A549 (cell line): Measurements from ENCODE around the gene WWP2. TPM values are rescaled to one million over a fixed set of nuclear protein-coding genes. Genes with fewer than 3 reads are reported as not detected.
A peak's percentile ranks its signal among the peaks of the same experiment; 100 is the strongest.

Experiments used
- ATAC-seq, 2 experiments: fragments of 200-7000 bp in 1 of 2; fragments of >200 bp in 1 of 2; cut with Nextera tagmentation in 1 of 2; cut with Tn5 transposase in 1 of 2; 3 replicates each; pipeline versions ENCODE4 v1.8.0 to v1.9.1; 2018 to 2020; ENCODE audit warnings: mild to moderate bottlenecking in 1 of 2, moderate library complexity in 1 of 2
- CTCF ChIA-PET: fragments of 300-600 bp; sonication (Branson Sonifier 250); formaldehyde crosslinking; extraction: SDS; loops from one replicate; lab custom pipeline; 2021; ENCODE audit warnings: antibody characterized with exemption, inconsistent platforms; lab: Yijun Ruan, JAX
- POLR2A ChIA-PET: fragments of 350-600 bp; formaldehyde crosslinking; extraction: SDS; loops from one replicate; lab custom pipeline; 2021; ENCODE audit warnings: antibody characterized with exemption, inconsistent platforms; lab: Yijun Ruan, JAX
- DNase-seq, 2 experiments: peaks; one replicate each; pipeline versions ENCODE4 v3.0.0 to v3.0.0-alpha.2; 2011 to 2016; ENCODE audit warnings: low read depth in 1 of 2, low spot score in 1 of 2
- FAIRE-seq: peaks from 2 replicates; lab custom pipeline; 2011; peaks lifted over from hg19 to GRCh38; lab: Jason Lieb, UNC
- H3K27ac ChIP-seq, 2 experiments: fragments of >200 bp; sonication (Bioruptor Twin); formaldehyde crosslinking; 3 replicates each; pipeline ENCODE4 v1.5.1; 2016 to 2017
- H3K4me1 ChIP-seq: fragments of >200 bp; sonication (Bioruptor Twin); formaldehyde crosslinking; 3 replicates; pipeline ENCODE4 v1.6.1; 2016
- H3K4me2 ChIP-seq: fragments of >200 bp; sonication (Bioruptor Twin); formaldehyde crosslinking; 3 replicates; pipeline ENCODE4 v1.6.1; 2016
- H3K4me3 ChIP-seq: fragments of >200 bp; sonication (Bioruptor Twin); formaldehyde crosslinking; 3 replicates; pipeline ENCODE4 v1.5.1; 2016
- H3K9me3 ChIP-seq: fragments of >200 bp; sonication (Bioruptor Twin); formaldehyde crosslinking; 3 replicates; pipeline ENCODE4 v1.6.1; 2016
- BHLHE40 ChIP-seq: IDR thresholded peaks from 2 replicates; pipeline ENCODE4 v1.6.1; 2012; ENCODE audit warnings: low read depth, low read length, inconsistent platforms
- CEBPB ChIP-seq, 2 experiments: fragments of >200 bp in 1 of 2; sonication (Bioruptor Twin) in 1 of 2; formaldehyde crosslinking in 1 of 2; IDR thresholded peaks; 2 replicates each; pipeline ENCODE4 v1.6.1; 2012 to 2016
- EP300 ChIP-seq, 2 experiments: fragments of >200 bp; sonication (Bioruptor Twin); formaldehyde crosslinking; IDR thresholded peaks; 2 replicates in 1 of 2; 3 replicates in 1 of 2; pipeline ENCODE4 v1.6.1; 2016 to 2017
- ESRRA ChIP-seq: fragments of 150-350 bp; IDR thresholded peaks from 2 replicates; pipeline ENCODE4 v1.6.1; 2014; ENCODE audit warnings: mild to moderate bottlenecking, low read length, borderline replicate concordance
- FOSL2 ChIP-seq, 2 experiments: fragments of 450-650 bp in 1 of 2; fragments of >200 bp in 1 of 2; sonication (Bioruptor Twin) in 1 of 2; formaldehyde crosslinking; IDR thresholded peaks; 2 replicates each; pipeline versions ENCODE4 v1.5.0 to v1.6.1; 2016 to 2020; ENCODE audit warnings: mild to moderate bottlenecking in 1 of 2, moderate library complexity in 1 of 2
- GATA3 ChIP-seq: IDR thresholded peaks from 2 replicates; pipeline ENCODE4 v1.6.1; 2012; ENCODE audit warnings: borderline replicate concordance
- HEYL ChIP-seq: fragments of 250-450 bp; sonication (Bioruptor Pico); IDR thresholded peaks from 2 replicates; pipeline ENCODE4 v1.8.0; 2021; ENCODE audit warnings: mild to moderate bottlenecking, moderate library complexity
- HOXB13 ChIP-seq: fragments of 250-450 bp; sonication (Bioruptor Pico); IDR thresholded peaks from 2 replicates; pipeline ENCODE4 v1.5.0; 2020; ENCODE audit warnings: low read depth, mild to moderate bottlenecking, moderate library complexity
- JUN ChIP-seq, 2 experiments: fragments of >200 bp; sonication (Bioruptor Twin); formaldehyde crosslinking; IDR thresholded peaks; 2 replicates in 1 of 2; 3 replicates in 1 of 2; pipeline ENCODE4 v1.6.1; 2016 to 2017
- JUNB ChIP-seq: fragments of >200 bp; sonication (Bioruptor Twin); formaldehyde crosslinking; IDR thresholded peaks from 2 replicates; pipeline ENCODE4 v1.6.1; 2016
- KDM5A ChIP-seq: fragments of 200-600 bp; sonication (generic); IDR thresholded peaks from 2 replicates; pipeline ENCODE4 v1.6.1; 2016; ENCODE audit warnings: antibody characterized with exemption, mild to moderate bottlenecking
- MAFK ChIP-seq: fragments of 450-650 bp; IDR thresholded peaks from 2 replicates; pipeline ENCODE4 v1.6.1; 2014; ENCODE audit not compliant: partially characterized antibody
- NPAS2 ChIP-seq: fragments of 250-450 bp; sonication (Bioruptor Pico); IDR thresholded peaks from 2 replicates; pipeline ENCODE4 v1.8.0; 2022; ENCODE audit warnings: mild to moderate bottlenecking, moderate library complexity, borderline replicate concordance
- NR3C1 ChIP-seq: fragments of >200 bp; sonication (Bioruptor Twin); formaldehyde crosslinking; IDR thresholded peaks from 3 replicates; pipeline ENCODE4 v1.6.1; 2017
- RAD21 ChIP-seq, 2 experiments: fragments of >200 bp in 1 of 2; sonication (Bioruptor Twin) in 1 of 2; formaldehyde crosslinking in 1 of 2; IDR thresholded peaks in 1 of 2; conservative IDR thresholded peaks in 1 of 2; 2 replicates in 1 of 2; 3 replicates in 1 of 2; pipeline ENCODE4 v1.6.1; 2012 to 2018; ENCODE audit warnings: inconsistent platforms in 1 of 2
- RARB ChIP-seq: fragments of 250-450 bp; sonication (Bioruptor Pico); IDR thresholded peaks from 2 replicates; pipeline ENCODE4 v1.8.0; 2021; ENCODE audit warnings: mild to moderate bottlenecking, moderate library complexity
- RFX5 ChIP-seq: fragments of 450-650 bp; IDR thresholded peaks from 2 replicates; pipeline ENCODE4 v1.7.1; 2014; ENCODE audit warnings: antibody characterized with exemption, mild to moderate bottlenecking, moderate library complexity
- ZC3H11A ChIP-seq: fragments of 450-650 bp; IDR thresholded peaks from 2 replicates; pipeline ENCODE4 v1.6.1; 2014; ENCODE audit warnings: antibody characterized with exemption, mild to moderate bottlenecking
- ZNF302 ChIP-seq: fragments of 250-450 bp; sonication (Bioruptor Pico); IDR thresholded peaks from 2 replicates; pipeline ENCODE4 v1.9.0; 2021; ENCODE audit warnings: inconsistent platforms, mild to moderate bottlenecking, moderate library complexity
- WGBS: methylation state at CpG from one replicate; pipeline ENCODE4 v1.1.6; 2017; ENCODE audit errors: missing lambda C conversion rate; 5-methylcytosine and 5-hydroxymethylcytosine counted together
- polyA plus RNA-seq, 4 experiments: library from polyadenylated mRNA; depleted of rRNA in 3 of 4; stranded (reverse); fragments of >200 nt; fragmentation: RNase III in 1 of 4; extraction: RNeasy Plus Mini Kit Qiagen cat#74134 plus additional on column Dnase treatment in 1 of 4; gene quantifications; 2 replicates in 3 of 4; 3 replicates in 1 of 4; pipeline ENCODE4 v1.2.3, GENCODE V29; 2011 to 2017
- TF ChIP-seq, protein P1 (sequence below): IDR thresholded peaks from 2 replicates; pipeline ENCODE4 v1.6.1; 2012
- TF ChIP-seq, protein P2 (sequence below): fragments of 450-650 bp; IDR thresholded peaks from 2 replicates; pipeline ENCODE4 v1.6.1; 2014; ENCODE audit warnings: antibody characterized with exemption

Gene WWP2
- polyA plus RNA-seq, 2 of the 4 experiments (the other 2 are of a cell fraction), result 16.1 to 16.2 TPM

GRCh38 chr16:69916462-69916861 is 154.3 kb downstream of the WWP2 start:
- ChIA-PET POLR2A (no interaction called here), CTCF (interaction anchor here (0.6 to 8.9 kb wide), 2 partner anchors 14 to 57 kb away, joined by 3 to 50 read pairs; no protein-coding TSS in a partner anchor)
- DNase-seq (no peak), ATAC-seq (no peak), FAIRE-seq (no peak)
- H3K9me3 ChIP-seq, result no peaks in the 10 kb centered on the region
- TF ChIP-seq CEBPB (IDR thresholded peaks at IDR 0.05) (no peak), RAD21 (conservative IDR thresholded peaks at IDR 0.05 in 1 of 2, IDR thresholded peaks at IDR 0.05 in 1 of 2) (no peak)
- peaks cover 21% of the 10 kb centered on the region for H3K4me1 ChIP-seq
- peak overlapping the region; percentile 63; the same call in 1 of the 3 replicates for H3K4me2 ChIP-seq
- no peak overlapping the region for H3K4me3 ChIP-seq
- H3K27ac ChIP-seq, result peak overlapping the region; percentile 59 to 84; a peak in 3 of 6 replicates
- 87% methylated on average over 1 of the region's 1 CpG for WGBS

- no peak for DNase-seq
- Histone ChIP-seq H3K4me1 (peaks cover 21% of the 10 kb centered on the region), H3K4me3 (no peak overlapping the region), H3K27ac (peak overlapping the region; percentile 59 to 84), H3K9me3 (no peaks in the 10 kb centered on the region), H3K4me2 (peak overlapping the region; percentile 63)
- ChIA-PET POLR2A (no interaction called here), CTCF (interaction anchor here (0.6 to 8.9 kb wide), 5 partner anchors 11 to 208 kb away, joined by 3 to 50 read pairs (median 4); no protein-coding TSS in a partner anchor)
- TF ChIP-seq ZC3H11A, result no peak
- TF ChIP-seq ESRRA, result no peak
- no peak for TF ChIP-seq ZNF302
- TF ChIP-seq GATA3, result no peak
- no peak for TF ChIP-seq RFX5
- TF ChIP-seq HOXB13 (CRISPR knock-in tag), result no peak
- no peak for TF ChIP-seq FOSL2 (IDR thresholded peaks at IDR 0.05)
- no peak for TF ChIP-seq FOSL2 (CRISPR knock-in tag; IDR thresholded peaks at IDR 0.05)
- no peak for TF ChIP-seq RARB (CRISPR knock-in tag)
- peak; percentile 47; a peak in 4 of 6 replicates for ATAC-seq
- FAIRE-seq, result no peak
- 60% methylated on average over 1 of the region's 1 CpG for WGBS
Observed at GRCh38 chr16:69917311-69917710, 155.2 kb downstream of the WWP2 start.

- Histone ChIP-seq H3K9me3 (no peaks in the 10 kb centered on the region), H3K4me1 (peaks cover 21% of the 10 kb centered on the region), H3K4me3 (peak overlapping the region; percentile 1; the same call in 1 of the 3 replicates), H3K27ac (peak overlapping the region; percentile 59 to 84), H3K4me2 (peak overlapping the region; percentile 63)
- ChIA-PET POLR2A (no interaction called here), CTCF (interaction anchor here (0.9 to 8.9 kb wide), 5 partner anchors 11 to 209 kb away, joined by 3 to 50 read pairs (median 4); no protein-coding TSS in a partner anchor)
- DNase-seq (peak; percentile 71 to 87), ATAC-seq (peak; percentile 96 to 98), FAIRE-seq (peak; percentile 63)
- WGBS, result 23% methylated on average over 20 of the region's 20 CpGs
- TF ChIP-seq JUN (IDR thresholded peaks at IDR 0.05) (peak in 1 of 2 experiments; percentile 54; a peak in 1 of 5 replicates), KDM5A (no peak), EP300 (IDR thresholded peaks at IDR 0.05) (peak in 1 of 2 experiments; percentile 60; a peak in 1 of 5 replicates), GATA3 (0 out of 2 replicates have a peak, but pooled peaks have one; percentile 39), BHLHE40 (peak; percentile 59; the same call in 1 of the 2 replicates), MAFK (peak; percentile 18), NR3C1 (no peak), RAD21 (conservative IDR thresholded peaks at IDR 0.05 in 1 of 2, IDR thresholded peaks at IDR 0.05 in 1 of 2) (peak in 1 of 2 experiments; percentile 22; a peak in 1 of 5 replicates), NPAS2 (CRISPR knock-in tag) (0 out of 2 replicates have a peak, but pooled peaks have one; percentile 26), FOSL2 (IDR thresholded peaks at IDR 0.05) (peak; percentile 10; the same call in 1 of the 2 replicates), FOSL2 (CRISPR knock-in tag; IDR thresholded peaks at IDR 0.05) (peak; percentile 68), HEYL (no peak), JUNB (peak; percentile 47; the same call in 1 of the 2 replicates)
- TF ChIP-seq, protein P1, sequence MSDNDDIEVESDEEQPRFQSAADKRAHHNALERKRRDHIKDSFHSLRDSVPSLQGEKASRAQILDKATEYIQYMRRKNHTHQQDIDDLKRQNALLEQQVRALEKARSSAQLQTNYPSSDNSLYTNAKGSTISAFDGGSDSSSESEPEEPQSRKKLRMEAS, result peak; percentile 95
- TF ChIP-seq, protein P2, sequence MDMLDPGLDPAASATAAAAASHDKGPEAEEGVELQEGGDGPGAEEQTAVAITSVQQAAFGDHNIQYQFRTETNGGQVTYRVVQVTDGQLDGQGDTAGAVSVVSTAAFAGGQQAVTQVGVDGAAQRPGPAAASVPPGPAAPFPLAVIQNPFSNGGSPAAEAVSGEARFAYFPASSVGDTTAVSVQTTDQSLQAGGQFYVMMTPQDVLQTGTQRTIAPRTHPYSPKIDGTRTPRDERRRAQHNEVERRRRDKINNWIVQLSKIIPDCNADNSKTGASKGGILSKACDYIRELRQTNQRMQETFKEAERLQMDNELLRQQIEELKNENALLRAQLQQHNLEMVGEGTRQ, result peak; percentile 75
Observed at GRCh38 chr16:69917739-69918138, 155.6 kb downstream of the WWP2 start.
